ENCODE data around the gene NKAIN1. TPM values are rescaled to one million over a fixed set of nuclear protein-coding genes. Genes with fewer than 3 reads are reported as not detected.

The NKAIN1 gene
- total and polyA plus RNA-seq, 2 of the 13 experiments (the other 11 are each of a cell fraction or from before 2014, with no cell fraction given), result 0.29 to 0.40 TPM

- TF ChIP-seq AFF4 (CRISPR knock-in tag; IDR thresholded peaks at IDR 0.05) (no peak), TCF7 (IDR thresholded peaks at IDR 0.05; ENCODE audit: low read depth) (no peak), PRDM15 (CRISPR knock-in tag; IDR thresholded peaks at IDR 0.05) (no peak), ZBTB7B (CRISPR knock-in tag; IDR thresholded peaks at IDR 0.05) (no peak), SP5 (CRISPR knock-in tag; IDR thresholded peaks at IDR 0.05; ENCODE audit: borderline replicate concordance, low read depth) (no peak), MAFG (CRISPR knock-in tag; IDR thresholded peaks at IDR 0.05) (no peak), HNF1A (IDR thresholded peaks at IDR 0.05; ENCODE audit: low read depth) (no peak), HNF1A (CRISPR knock-in tag; IDR thresholded peaks at IDR 0.05; ENCODE audit: borderline replicate concordance) (no peak), GPN1 (CRISPR knock-in tag; IDR thresholded peaks at IDR 0.05; ENCODE audit: borderline replicate concordance) (no peak), TRIM22 (IDR thresholded peaks at IDR 0.05) (no peak), HNRNPLL (IDR thresholded peaks at IDR 0.05; ENCODE audit: low read depth, low read length, poor library complexity, severe bottlenecking) (no peak)
These were observed 1.6 kb upstream of the NKAIN1 start (continued) for GRCh38 chr1:31241321-31241720.

All from HepG2 (cell line).